DMS114 treated with DMSO at 0.1 percent for 48 hours (cell line): ENCODE results near the gene SPAG6.

Experiments
- DNase-seq: peaks from one replicate; lab custom pipeline; 2025; ENCODE audit not compliant: unreplicated experiment; lab: John Stamatoyannopoulos, UW

Gene SPAG6

GRCh38 chr10:22321924-22322640 is 23.2 kb upstream of the SPAG6 start:
- DNase-seq, result peak; percentile 65

GRCh38 chr10:22322641-22323160 is 22.6 kb upstream of the SPAG6 start:
- DNase-seq, result peak; percentile 65

- DNase-seq, result no peak
These were observed 21.6 kb upstream of the SPAG6 start for GRCh38 chr10:22323538-22324305.

- DNase-seq, result no peak
These were observed 20.9 kb upstream of the SPAG6 start for GRCh38 chr10:22324413-22324812.

- DNase-seq, result no peak
These were observed 20.4 kb upstream of the SPAG6 start for GRCh38 chr10:22324893-22325271.

- DNase-seq, result peak; percentile 41
These were observed 19.8 kb upstream of the SPAG6 start for GRCh38 chr10:22325272-22326144.

GRCh38 chr10:22326145-22326702 is 19.1 kb upstream of the SPAG6 start:
- no peak for DNase-seq

GRCh38 chr10:22329150-22329549 is 16.1 kb upstream of the SPAG6 start:
- DNase-seq, result no peak

- DNase-seq, result no peak
These were observed 13.1 kb upstream of the SPAG6 start for GRCh38 chr10:22332116-22332692.

GRCh38 chr10:22333167-22333974 is 11.9 kb upstream of the SPAG6 start:
- DNase-seq, result no peak

- no peak for DNase-seq
These were observed 11.4 kb upstream of the SPAG6 start for GRCh38 chr10:22333975-22334282.

- DNase-seq, result no peak
These were observed 10.7 kb upstream of the SPAG6 start for GRCh38 chr10:22334414-22335172.

GRCh38 chr10:22335173-22335933 is 9.9 kb upstream of the SPAG6 start:
- peak; percentile 33 for DNase-seq

- DNase-seq, result no peak
These were observed 7.0 kb upstream of the SPAG6 start for GRCh38 chr10:22338185-22338900.

- no peak for DNase-seq
These were observed 6.4 kb upstream of the SPAG6 start for GRCh38 chr10:22338931-22339330.

GRCh38 chr10:22339761-22340328 is 5.5 kb upstream of the SPAG6 start:
- DNase-seq, result no peak

GRCh38 chr10:22340329-22341189 is 4.7 kb upstream of the SPAG6 start:
- peak; percentile 81 for DNase-seq
